ENCODE data around the gene IFNG. TPM values are rescaled to one million over a fixed set of nuclear protein-coding genes. Genes with fewer than 3 reads are reported as not detected.

The IFNG gene
- total RNA-seq, 1 experiment from 2014 or later = not detected

DNA sequence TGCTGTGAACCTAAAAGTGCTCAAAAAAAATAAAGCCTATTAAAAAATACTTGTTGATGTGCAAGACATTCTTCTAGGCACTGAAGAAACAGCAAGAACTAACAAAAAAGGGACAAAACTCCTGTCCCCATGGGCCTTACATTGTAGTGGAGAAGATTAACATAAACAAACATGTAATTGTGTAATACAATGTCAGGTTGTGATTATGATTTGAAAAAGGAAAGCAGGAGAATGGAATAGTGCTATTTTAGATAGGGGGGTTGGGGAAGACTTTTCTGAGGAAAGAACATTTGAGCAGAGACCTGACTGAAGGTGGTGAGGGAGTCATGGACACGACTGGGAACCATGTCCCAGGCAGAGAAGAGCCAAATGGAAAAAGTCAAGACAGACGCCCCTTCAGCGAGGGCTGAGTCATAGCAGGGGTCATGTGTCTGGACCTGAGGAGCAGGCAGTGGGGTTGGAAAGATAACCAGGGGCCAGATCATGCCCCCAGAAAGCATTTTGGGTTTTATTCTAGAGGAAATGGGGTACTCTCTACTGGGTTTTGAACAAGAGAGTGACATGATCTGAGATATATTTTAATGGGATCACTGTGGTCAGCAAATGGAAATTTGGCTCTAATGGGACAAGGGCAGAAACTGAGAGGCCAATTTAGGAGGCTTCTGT lies 19.4 kb upstream of the IFNG start:
- Histone ChIP-seq H2BK20ac (ENCODE audit: low read depth, low read length, poor library complexity, severe bottlenecking) (no peak overlapping the region), H3K4me2 (ENCODE audit: insufficient read depth, insufficient read length, low read length) (no peak overlapping the region)

More for the DNA sequence above, 19.4 kb upstream of the IFNG start:
- H4K5ac ChIP-seq (ENCODE audit: insufficient read length, low read depth, low read length) = no peak overlapping the region
- H4K91ac ChIP-seq (ENCODE audit: insufficient read length, low read depth, low read length) = no peak overlapping the region
- peaks cover 0 to 2% of the 10 kb centered on the region in 2 experiments; a peak in 1 of 5 replicates for H3K9me3 Mint-ChIP-seq
- H2BK12ac ChIP-seq (ENCODE audit: insufficient read length, low read depth, low read length) = no peak overlapping the region
- no peak overlapping the region for H3K9ac ChIP-seq (ENCODE audit: extremely low read depth, insufficient read length, low read length)
- H2BK120ac ChIP-seq (ENCODE audit: low read depth, low read length, poor library complexity, severe bottlenecking) = no peak overlapping the region
- no peak overlapping the region for H3K4ac ChIP-seq (ENCODE audit: low read depth, low read length)
- H2AK5ac ChIP-seq (ENCODE audit: insufficient read length, low read length) = no peak overlapping the region
- no peak overlapping the region for H2AFZ ChIP-seq (ENCODE audit: low read length)
- no peaks in the 10 kb centered on the region for H3K4me1 ChIP-seq (ENCODE audit: insufficient read depth, low read length)
- H3K9me3 ChIP-seq (ENCODE audit: control insufficient read depth, low read depth, low read length) = no peaks in the 10 kb centered on the region
- no peak overlapping the region for H3K14ac ChIP-seq (ENCODE audit: insufficient read depth, low read length)
- DNase-seq = no peak
- H3K36me3 Mint-ChIP-seq (ENCODE audit: insufficient read depth in 1 of 3, low read depth in 3 of 3) = no peaks in the 10 kb centered on the region; a peak in 1 of 7 replicates
- no peak overlapping the region for H3K4me3 Mint-ChIP-seq
- no peaks in the 10 kb centered on the region for H3K23me2 ChIP-seq (ENCODE audit: insufficient read length, low read depth, low read length, poor library complexity, severe bottlenecking)
- H3K79me2 ChIP-seq (ENCODE audit: insufficient read depth, low read length) = no peaks in the 10 kb centered on the region
- no peak overlapping the region for H3K23ac ChIP-seq (ENCODE audit: insufficient read length, low read depth, low read length)
- H2BK5ac ChIP-seq (ENCODE audit: insufficient read length, low read length) = no peak overlapping the region
- H3K27me3 Mint-ChIP-seq (ENCODE audit: low read depth) = no peaks in the 10 kb centered on the region
- no peak overlapping the region for H3T11ph ChIP-seq (ENCODE audit: low read length)
- no peak overlapping the region for H4K8ac ChIP-seq (replicated peaks; ENCODE audit: insufficient read length, low read depth, low read length)
- no peaks in the 10 kb centered on the region for H4K20me1 ChIP-seq (ENCODE audit: control insufficient read depth, insufficient read depth, insufficient read length)
- no peak overlapping the region for H3K18ac ChIP-seq (ENCODE audit: insufficient read length, low read depth, low read length)
- no CpG with 5 or more reads among the region's 3 CpGs for whole genome bisulfite sequencing (ENCODE audit: extremely low coverage, insufficient read length, low lambda C conversion rate)
- H3K27me3 ChIP-seq (ENCODE audit: insufficient read depth, low read length) = no peaks in the 10 kb centered on the region
- TF ChIP-seq, protein P1, sequence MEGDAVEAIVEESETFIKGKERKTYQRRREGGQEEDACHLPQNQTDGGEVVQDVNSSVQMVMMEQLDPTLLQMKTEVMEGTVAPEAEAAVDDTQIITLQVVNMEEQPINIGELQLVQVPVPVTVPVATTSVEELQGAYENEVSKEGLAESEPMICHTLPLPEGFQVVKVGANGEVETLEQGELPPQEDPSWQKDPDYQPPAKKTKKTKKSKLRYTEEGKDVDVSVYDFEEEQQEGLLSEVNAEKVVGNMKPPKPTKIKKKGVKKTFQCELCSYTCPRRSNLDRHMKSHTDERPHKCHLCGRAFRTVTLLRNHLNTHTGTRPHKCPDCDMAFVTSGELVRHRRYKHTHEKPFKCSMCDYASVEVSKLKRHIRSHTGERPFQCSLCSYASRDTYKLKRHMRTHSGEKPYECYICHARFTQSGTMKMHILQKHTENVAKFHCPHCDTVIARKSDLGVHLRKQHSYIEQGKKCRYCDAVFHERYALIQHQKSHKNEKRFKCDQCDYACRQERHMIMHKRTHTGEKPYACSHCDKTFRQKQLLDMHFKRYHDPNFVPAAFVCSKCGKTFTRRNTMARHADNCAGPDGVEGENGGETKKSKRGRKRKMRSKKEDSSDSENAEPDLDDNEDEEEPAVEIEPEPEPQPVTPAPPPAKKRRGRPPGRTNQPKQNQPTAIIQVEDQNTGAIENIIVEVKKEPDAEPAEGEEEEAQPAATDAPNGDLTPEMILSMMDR (conservative IDR thresholded peaks at IDR 0.05) = no peak
- H3K56ac ChIP-seq (ENCODE audit: insufficient read length, low read depth, low read length) = no peak overlapping the region
- H3K27ac ChIP-seq (ENCODE audit: insufficient read length, low read depth, low read length) = no peak overlapping the region
- peaks cover 4 to 7% of the 10 kb centered on the region in 2 experiments for H3K4me1 Mint-ChIP-seq
- H3K79me1 ChIP-seq (ENCODE audit: insufficient read depth, low read depth, low read length, poor library complexity, severe bottlenecking) = no peaks in the 10 kb centered on the region
- no peak overlapping the region for H2BK15ac ChIP-seq (ENCODE audit: low read depth, low read length)
- H3K27ac Mint-ChIP-seq = no peak overlapping the region; a peak in 1 of 7 replicates

Measured in H9 (cell line).